Suprapubic skin (tissue), 4 donors: ENCODE results near the gene CFAP65. TPM values are rescaled to one million over a fixed set of nuclear protein-coding genes. Genes with fewer than 3 reads are reported as not detected.
A peak's percentile ranks its signal among the peaks of the same experiment; 100 is the strongest.

Source experiments
- DNase-seq, 2 donors: peaks; one replicate each; pipeline ENCODE4 v3.0.0-alpha.2; 2019; ENCODE audit warnings: low spot score in 2 of 2
- H3K27ac ChIP-seq: fragments of 200-600 bp; sonication (generic); one replicate; pipeline ENCODE4 v1.5.1; 2019
- H3K27me3 ChIP-seq: fragments of 200-600 bp; sonication (generic); one replicate; pipeline ENCODE4 v1.5.1; 2019
- H3K36me3 ChIP-seq: fragments of 200-600 bp; sonication (generic); one replicate; pipeline ENCODE4 v1.5.1; 2019
- H3K4me1 ChIP-seq: fragments of 200-600 bp; sonication (generic); one replicate; pipeline ENCODE4 v1.5.1; 2019
- H3K4me3 ChIP-seq: fragments of 200-600 bp; sonication (generic); one replicate; pipeline ENCODE4 v1.5.1; 2019; ENCODE audit warnings: mild to moderate bottlenecking
- H3K9me3 ChIP-seq: fragments of 200-600 bp; sonication (generic); one replicate; pipeline ENCODE4 v1.5.1; 2019
- CTCF ChIP-seq, 2 donors: fragments of 200-600 bp in 1 of 2; fragments of 450-650 bp in 1 of 2; sonication (generic) in 1 of 2; IDR thresholded peaks; one replicate each; pipeline ENCODE4 v1.5.1; 2016 to 2019; ENCODE audit warnings: antibody characterized with exemption in 2 of 2, mild to moderate bottlenecking in 1 of 2, moderate library complexity in 1 of 2
- EP300 ChIP-seq: sonication (generic); formaldehyde crosslinking; IDR thresholded peaks from one replicate; pipeline ENCODE4 v1.6.1; 2017; ENCODE audit warnings: antibody characterized with exemption
- POLR2A ChIP-seq, 2 donors: fragments of 450-650 bp; IDR thresholded peaks; one replicate each; pipeline ENCODE4 v1.6.1; 2017; ENCODE audit warnings: antibody characterized with exemption in 2 of 2, mild to moderate bottlenecking in 2 of 2, moderate library complexity in 2 of 2
- POLR2AphosphoS5 ChIP-seq, 3 donors: sonication (generic); formaldehyde crosslinking; IDR thresholded peaks; one replicate each; pipeline ENCODE4 v1.6.1; 2017; ENCODE audit warnings: antibody characterized with exemption in 3 of 3
- WGBS: methylation state at CpG from one replicate; pipeline ENCODE4 v1.1.5; 2018; 5-methylcytosine and 5-hydroxymethylcytosine counted together
- total RNA-seq, 4 donors: library from RNA; depleted of rRNA; stranded (reverse); fragments of >200 nt; gene quantifications; one replicate each; pipeline ENCODE4 v1.1.0, GENCODE V29; 2016

The CFAP65 gene
- total RNA-seq, 4 donors from 2014 or later: not detected

GRCh38 chr2:219049282-219049681 is 8.0 kb upstream of the CFAP65 start:
- TF ChIP-seq CTCF (IDR thresholded peaks at IDR 0.05): no peak
- TF ChIP-seq POLR2AphosphoS5 (IDR thresholded peaks at IDR 0.05): no peak
- no peak for TF ChIP-seq POLR2A (IDR thresholded peaks at IDR 0.05)
- no peak for TF ChIP-seq EP300
- H3K9me3 ChIP-seq: no peaks in the 10 kb centered on the region
- peaks cover 59% of the 10 kb centered on the region for H3K27me3 ChIP-seq
- H3K4me3 ChIP-seq: no peak overlapping the region
- 72% methylated on average over 6 of the region's 6 CpGs for WGBS
- peak in 1 of 2 donors; percentile 54 for DNase-seq
- H3K4me1 ChIP-seq: no peaks in the 10 kb centered on the region
- no peaks in the 10 kb centered on the region for H3K36me3 ChIP-seq
- no peak overlapping the region for H3K27ac ChIP-seq

GRCh38 chr2:219045937-219046550 is 4.7 kb upstream of the CFAP65 start:
- peaks cover 81% of the 10 kb centered on the region for H3K27me3 ChIP-seq
- no peak for TF ChIP-seq POLR2AphosphoS5 (IDR thresholded peaks at IDR 0.05)
- no peak overlapping the region for H3K4me3 ChIP-seq
- no peaks in the 10 kb centered on the region for H3K9me3 ChIP-seq
- DNase-seq: no peak
- no peak overlapping the region for H3K27ac ChIP-seq
- 11% methylated on average over 6 of the region's 6 CpGs for WGBS
- H3K4me1 ChIP-seq: peaks cover 5% of the 10 kb centered on the region
- H3K36me3 ChIP-seq: no peaks in the 10 kb centered on the region

GRCh38 chr2:219042750-219043149 is 1.4 kb upstream of the CFAP65 start:
- WGBS: 85% methylated on average over 2 of the region's 2 CpGs
- Histone ChIP-seq H3K9me3 (no peaks in the 10 kb centered on the region), H3K36me3 (no peaks in the 10 kb centered on the region), H3K27me3 (peaks cover 80% of the 10 kb centered on the region), H3K4me3 (no peak overlapping the region), H3K4me1 (peaks cover 6% of the 10 kb centered on the region), H3K27ac (no peak overlapping the region)
- no peak for TF ChIP-seq EP300
- TF ChIP-seq CTCF (IDR thresholded peaks at IDR 0.05): no peak
- no peak for TF ChIP-seq POLR2AphosphoS5 (IDR thresholded peaks at IDR 0.05)
- no peak for TF ChIP-seq POLR2A (IDR thresholded peaks at IDR 0.05)
- no peak for DNase-seq

GRCh38 chr2:219042157-219042556 is 841 bp upstream of the CFAP65 start:
- peaks cover 6% of the 10 kb centered on the region for H3K4me1 ChIP-seq
- WGBS: 79% methylated on average over 4 of the region's 4 CpGs
- no peak overlapping the region for H3K4me3 ChIP-seq
- DNase-seq: no peak
- H3K27me3 ChIP-seq: peaks cover 83% of the 10 kb centered on the region
- H3K9me3 ChIP-seq: no peaks in the 10 kb centered on the region
- no peak overlapping the region for H3K27ac ChIP-seq
- no peaks in the 10 kb centered on the region for H3K36me3 ChIP-seq
- TF ChIP-seq EP300: no peak
- TF ChIP-seq POLR2A (IDR thresholded peaks at IDR 0.05): no peak
- no peak for TF ChIP-seq CTCF (IDR thresholded peaks at IDR 0.05)
- no peak for TF ChIP-seq POLR2AphosphoS5 (IDR thresholded peaks at IDR 0.05)

GRCh38 chr2:219038600-219038999 is 2.7 kb downstream of the CFAP65 start:
- H3K27me3 ChIP-seq: peaks cover 70% of the 10 kb centered on the region
- peaks cover 6% of the 10 kb centered on the region for H3K4me1 ChIP-seq
- TF ChIP-seq CTCF (IDR thresholded peaks at IDR 0.05) (no peak), POLR2AphosphoS5 (IDR thresholded peaks at IDR 0.05) (no peak), EP300 (no peak), POLR2A (IDR thresholded peaks at IDR 0.05) (no peak)
- no peaks in the 10 kb centered on the region for H3K36me3 ChIP-seq
- H3K9me3 ChIP-seq: no peaks in the 10 kb centered on the region
- no peak overlapping the region for H3K27ac ChIP-seq
- WGBS: 14% methylated on average over 1 of the region's 1 CpG
- DNase-seq: peak in 1 of 2 donors; percentile 40
- H3K4me3 ChIP-seq: no peak overlapping the region
